ENCODE results near the gene KCNJ16. TPM values are rescaled to one million over a fixed set of nuclear protein-coding genes. Genes with fewer than 3 reads are reported as not detected.

Gene KCNJ16
- total RNA-seq, 1 donor from 2014 or later, result 0.12 TPM

- no peak overlapping the region for H3K27ac Mint-ChIP-seq (ENCODE audit: unreplicated experiment)
- no peaks in the 10 kb centered on the region for H3K27me3 Mint-ChIP-seq (ENCODE audit: low read depth)
Measured at GRCh38 chr17:70067134-70067533, 7.9 kb upstream of the KCNJ16 start.

GRCh38 chr17:70070305-70071027 is 4.6 kb upstream of the KCNJ16 start:
- H3K4me3 Mint-ChIP-seq, result no peak overlapping the region
- no peaks in the 10 kb centered on the region for H3K27me3 Mint-ChIP-seq (ENCODE audit: low read depth)
- peaks cover 2% of the 10 kb centered on the region for H3K36me3 Mint-ChIP-seq (ENCODE audit: low read depth)
- peaks cover 13% of the 10 kb centered on the region for H3K4me1 Mint-ChIP-seq
- no peak for TF ChIP-seq CTCF (conservative IDR thresholded peaks at IDR 0.05)
- no peak overlapping the region for H3K27ac Mint-ChIP-seq (ENCODE audit: unreplicated experiment)
- no peak for DNase-seq (ENCODE audit: low read depth, low spot score)
- H3K9me3 Mint-ChIP-seq, result peaks cover 3% of the 10 kb centered on the region

More at GRCh38 chr17:70067134-70067533, 7.9 kb upstream of the KCNJ16 start:
- Mint-ChIP-seq H3K36me3 (ENCODE audit: low read depth) (no peaks in the 10 kb centered on the region), H3K4me1 (no peaks in the 10 kb centered on the region), H3K4me3 (no peak overlapping the region), H3K9me3 (no peaks in the 10 kb centered on the region)
- no peak for DNase-seq (ENCODE audit: low read depth, low spot score)
- no peak for TF ChIP-seq CTCF (conservative IDR thresholded peaks at IDR 0.05)

GRCh38 chr17:70071127-70071526 is 3.9 kb upstream of the KCNJ16 start:
- peaks cover 2% of the 10 kb centered on the region for H3K36me3 Mint-ChIP-seq (ENCODE audit: low read depth)
- H3K4me3 Mint-ChIP-seq, result no peak overlapping the region
- no peaks in the 10 kb centered on the region for H3K27me3 Mint-ChIP-seq (ENCODE audit: low read depth)
- no peak for DNase-seq (ENCODE audit: low read depth, low spot score)
- no peak overlapping the region for H3K27ac Mint-ChIP-seq (ENCODE audit: unreplicated experiment)
- TF ChIP-seq CTCF (conservative IDR thresholded peaks at IDR 0.05), result no peak
- peaks cover 15% of the 10 kb centered on the region for H3K4me1 Mint-ChIP-seq
- peaks cover 3% of the 10 kb centered on the region for H3K9me3 Mint-ChIP-seq

GRCh38 chr17:70071620-70072019 is 3.4 kb upstream of the KCNJ16 start:
- DNase-seq (ENCODE audit: low read depth, low spot score), result no peak
- no peak for TF ChIP-seq CTCF (conservative IDR thresholded peaks at IDR 0.05)
- peaks cover 3% of the 10 kb centered on the region for H3K9me3 Mint-ChIP-seq
- no peak overlapping the region for H3K27ac Mint-ChIP-seq (ENCODE audit: unreplicated experiment)
- H3K4me3 Mint-ChIP-seq, result no peak overlapping the region
- no peaks in the 10 kb centered on the region for H3K27me3 Mint-ChIP-seq (ENCODE audit: low read depth)
- peaks cover 2% of the 10 kb centered on the region for H3K36me3 Mint-ChIP-seq (ENCODE audit: low read depth)
- H3K4me1 Mint-ChIP-seq, result peaks cover 17% of the 10 kb centered on the region

- Mint-ChIP-seq H3K36me3 (ENCODE audit: low read depth) (peaks cover 2% of the 10 kb centered on the region), H3K4me1 (peaks cover 17% of the 10 kb centered on the region), H3K27me3 (ENCODE audit: low read depth) (no peaks in the 10 kb centered on the region), H3K27ac (ENCODE audit: unreplicated experiment) (no peak overlapping the region), H3K9me3 (peaks cover 3% of the 10 kb centered on the region), H3K4me3 (no peak overlapping the region)
- TF ChIP-seq CTCF (conservative IDR thresholded peaks at IDR 0.05), result no peak
- DNase-seq (ENCODE audit: low read depth, low spot score), result no peak
Measured at GRCh38 chr17:70072546-70073309, 2.3 kb upstream of the KCNJ16 start.

Measured in neural crest cell (in vitro differentiated cells).